Measurements from ENCODE around the gene GREM1. TPM values are rescaled to one million over a fixed set of nuclear protein-coding genes. Genes with fewer than 3 reads are reported as not detected.

Gene GREM1
- total RNA-seq (2021) = 1.0 and 1.1 TPM in 2 replicates
- long read RNA-seq, full-length matches to known transcripts = 1 of 2 reads
- long read RNA-seq, partial matches to known transcripts = 0 of 2 reads
- long read RNA-seq, other reads (novel, unspliced or antisense) = 1 of 2 reads

DNA sequence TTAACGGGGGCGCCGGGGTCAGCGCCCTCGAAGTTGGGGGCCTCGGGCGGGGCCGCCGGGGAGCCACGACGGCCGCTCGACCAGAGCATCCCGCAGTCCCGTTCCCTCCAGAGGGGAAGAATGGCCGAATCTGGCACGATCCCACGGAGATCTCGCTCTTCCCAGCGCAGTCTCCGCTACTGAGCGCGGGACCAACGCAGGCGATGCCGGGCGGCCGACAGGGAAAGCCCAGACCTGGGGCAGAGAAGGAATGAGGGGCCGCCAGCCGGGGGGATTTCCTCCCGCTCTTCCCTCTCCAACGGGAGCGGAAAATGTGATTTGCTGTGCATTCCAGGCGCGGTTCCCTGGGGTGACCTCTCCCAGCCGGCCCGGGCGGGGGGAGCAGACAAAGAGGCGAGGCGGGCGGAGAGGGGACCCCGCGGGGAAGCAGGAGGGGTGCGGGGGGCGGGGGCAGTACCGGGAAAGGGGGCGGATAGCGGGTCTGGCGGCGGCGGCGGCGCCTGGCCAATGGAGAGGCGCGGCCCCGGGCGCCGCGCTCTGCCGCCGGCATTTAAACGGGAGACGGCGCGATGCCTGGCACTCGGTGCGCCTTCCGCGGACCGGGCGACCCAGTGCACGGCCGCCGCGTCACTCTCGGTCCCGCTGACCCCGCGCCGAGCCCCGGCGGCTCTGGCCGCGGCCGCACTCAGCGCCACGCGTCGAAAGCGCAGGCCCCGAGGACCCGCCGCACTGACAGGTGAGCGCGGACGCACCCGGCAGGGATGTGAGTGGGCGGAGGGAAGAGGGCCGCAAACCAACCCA is at the start of gene GREM1:
TSS of gene GREM1 (plus strand) at position 579 of the 801 bp plus-strand sequence. CDS start 12,687 bp downstream, outside the sequence.
- Histone ChIP-seq H4K20me1 (ENCODE audit: control insufficient read depth, insufficient read depth, insufficient read length) (no peaks in the 10 kb centered on the region), H3K79me1 (ENCODE audit: insufficient read depth, low read depth, low read length, poor library complexity, severe bottlenecking) (no peaks in the 10 kb centered on the region), H2BK15ac (ENCODE audit: low read depth, low read length) (no peak within 1 kb of the TSS), H3K23me2 (ENCODE audit: insufficient read length, low read depth, low read length, poor library complexity, severe bottlenecking) (peaks cover 18% of the 10 kb centered on the region), H2BK5ac (ENCODE audit: insufficient read length, low read length) (no peak within 1 kb of the TSS), H2AFZ (ENCODE audit: low read length) (no peak within 1 kb of the TSS), H3K27me3 (ENCODE audit: insufficient read depth, low read length) (peaks cover 50% of the 10 kb centered on the region; the same call in 1 of the 2 replicates), H2BK120ac (ENCODE audit: low read depth, low read length, poor library complexity, severe bottlenecking) (no peak within 1 kb of the TSS), H4K5ac (ENCODE audit: insufficient read length, low read depth, low read length) (no peak within 1 kb of the TSS), H3T11ph (ENCODE audit: low read length) (no peak within 1 kb of the TSS), H3K9me3 (ENCODE audit: control insufficient read depth, low read depth, low read length) (no peaks in the 10 kb centered on the region), H3K4me1 (ENCODE audit: insufficient read depth, low read length) (no peaks in the 10 kb centered on the region), H3K9ac (ENCODE audit: extremely low read depth, insufficient read length, low read length) (no peak within 1 kb of the TSS), H3K27ac (ENCODE audit: insufficient read length, low read depth, low read length) (no peak within 1 kb of the TSS), H3K18ac (ENCODE audit: insufficient read length, low read depth, low read length) (no peak within 1 kb of the TSS), H4K91ac (ENCODE audit: insufficient read length, low read depth, low read length) (no peak within 1 kb of the TSS), H3K14ac (ENCODE audit: insufficient read depth, low read length) (no peak within 1 kb of the TSS), H2BK20ac (ENCODE audit: low read depth, low read length, poor library complexity, severe bottlenecking) (no peak within 1 kb of the TSS), H3K56ac (ENCODE audit: insufficient read length, low read depth, low read length) (no peak within 1 kb of the TSS), H3K4ac (ENCODE audit: low read depth, low read length) (no peak within 1 kb of the TSS), H3K23ac (ENCODE audit: insufficient read length, low read depth, low read length) (no peak within 1 kb of the TSS), H3K79me2 (ENCODE audit: insufficient read depth, low read length) (no peaks in the 10 kb centered on the region), H3K4me2 (ENCODE audit: insufficient read depth, insufficient read length, low read length) (peak within 1 kb of the TSS; percentile 54), H2BK12ac (ENCODE audit: insufficient read length, low read depth, low read length) (no peak within 1 kb of the TSS), H4K8ac (replicated peaks; ENCODE audit: insufficient read length, low read depth, low read length) (no peak within 1 kb of the TSS), H2AK5ac (ENCODE audit: insufficient read length, low read length) (no peak within 1 kb of the TSS)
- no peaks in the 10 kb centered on the region; a peak in 3 of 5 replicates for H3K9me3 Mint-ChIP-seq
- TF ChIP-seq CTCF (conservative IDR thresholded peaks at IDR 0.05) = no peak
- H3K4me3 Mint-ChIP-seq = peak within 1 kb of the TSS; percentile 64 to 85
- no CpG with 5 or more reads among the region's 99 CpGs for WGBS (ENCODE audit: extremely low coverage, insufficient read length, low lambda C conversion rate)
- no peaks in the 10 kb centered on the region for H3K36me3 Mint-ChIP-seq (ENCODE audit: insufficient read depth in 1 of 3, low read depth in 3 of 3)
- H3K27ac Mint-ChIP-seq = no peak within 1 kb of the TSS
- peak; percentile 55 for DNase-seq
- peaks cover 95% of the 10 kb centered on the region for H3K27me3 Mint-ChIP-seq (ENCODE audit: low read depth)
- H3K4me1 Mint-ChIP-seq = peaks cover 20 to 29% of the 10 kb centered on the region in 2 experiments

Measured in H9 (cell line).